GM18867 (cell line): ENCODE measurements around the gene ZPLD1.

ENCODE experiments used
- ATAC-seq: cut with Tn5 transposase; IDR thresholded peaks from one replicate; pipeline ENCODE4 v1.9.1; 2021; ENCODE audit warnings: mild to moderate bottlenecking, moderate library complexity; ENCODE audit not compliant: unreplicated experiment

ZPLD1 gene

GRCh38 chr3:102464261-102464660, 29.4 kb downstream of the ZPLD1 start:
- ATAC-seq, result no peak

GRCh38 chr3:102466001-102466400, 31.2 kb downstream of the ZPLD1 start:
- no peak for ATAC-seq

- ATAC-seq, result no peak
Measured at GRCh38 chr3:102470066-102470465, 35.3 kb downstream of the ZPLD1 start.

GRCh38 chr3:102471001-102471400, 36.2 kb downstream of the ZPLD1 start:
- peak; percentile 57 for ATAC-seq

- ATAC-seq, result no peak
Measured at GRCh38 chr3:102471491-102471890, 36.7 kb downstream of the ZPLD1 start.

GRCh38 chr3:102473648-102474047, 38.8 kb downstream of the ZPLD1 start:
- ATAC-seq, result no peak

GRCh38 chr3:102474207-102474606, 39.4 kb downstream of the ZPLD1 start:
- ATAC-seq, result no peak

- no peak for ATAC-seq
Measured at GRCh38 chr3:102476198-102476597, 41.4 kb downstream of the ZPLD1 start.

- no peak for ATAC-seq
Measured at GRCh38 chr3:102478160-102478559, 43.3 kb downstream of the ZPLD1 start.

- ATAC-seq, result no peak
Measured at GRCh38 chr3:102480139-102480538, 45.3 kb downstream of the ZPLD1 start.

GRCh38 chr3:102481050-102481449, 46.2 kb downstream of the ZPLD1 start:
- ATAC-seq, result no peak

- no peak for ATAC-seq
Measured at GRCh38 chr3:102483556-102483955, 48.7 kb downstream of the ZPLD1 start.

GRCh38 chr3:102484363-102484762, 49.5 kb downstream of the ZPLD1 start:
- no peak for ATAC-seq

- no peak for ATAC-seq
Measured at GRCh38 chr3:102485701-102486100, 50.9 kb downstream of the ZPLD1 start.

GRCh38 chr3:102488331-102488730, 53.5 kb downstream of the ZPLD1 start:
- no peak for ATAC-seq

- no peak for ATAC-seq
Measured at GRCh38 chr3:102492300-102492699, 57.5 kb downstream of the ZPLD1 start.

- no peak for ATAC-seq
Measured at GRCh38 chr3:102497571-102497970, 62.8 kb downstream of the ZPLD1 start.

- no peak for ATAC-seq
Measured at GRCh38 chr3:102505542-102505941, 70.7 kb downstream of the ZPLD1 start.

- ATAC-seq, result no peak
Measured at GRCh38 chr3:102510663-102511062, 75.8 kb downstream of the ZPLD1 start.

- ATAC-seq, result no peak
Measured at GRCh38 chr3:102511168-102511567, 76.4 kb downstream of the ZPLD1 start.

GRCh38 chr3:102511639-102512038, 76.8 kb downstream of the ZPLD1 start:
- no peak for ATAC-seq

GRCh38 chr3:102512734-102513504, 78.1 kb downstream of the ZPLD1 start:
- no peak for ATAC-seq

- ATAC-seq, result no peak
Measured at GRCh38 chr3:102514241-102514640, 79.4 kb downstream of the ZPLD1 start.
